Mammary epithelial cell (primary cell): ENCODE measurements around the gene GPR158.

Experiments
- CTCF ChIP-seq, 2 donors: IDR thresholded peaks in 1 of 2; conservative IDR thresholded peaks in 1 of 2; 2 replicates each; pipeline ENCODE4 v1.5.1; 2011 to 2012; ENCODE audit warnings: inconsistent platforms in 2 of 2, low read length in 2 of 2, mild to moderate bottlenecking in 2 of 2, control low read depth in 1 of 2, low read depth in 1 of 2; ENCODE audit not compliant: insufficient read depth in 1 of 2; ENCODE audit errors: extremely low read depth in 1 of 2
- EZH2 ChIP-seq: IDR thresholded peaks from 2 replicates; pipeline ENCODE4 v1.6.1; 2012; ENCODE audit warnings: low read length, inconsistent platforms, borderline replicate concordance

- TF ChIP-seq CTCF (conservative IDR thresholded peaks at IDR 0.05 in 1 of 2, IDR thresholded peaks at IDR 0.05 in 1 of 2; ENCODE audit: extremely low read depth in 1 of 2, insufficient read depth in 1 of 2, low read depth in 1 of 2, low read length in 2 of 2) (no peak), EZH2 (no peak)
Measured at GRCh38 chr10:25232204-25232603, 57.4 kb downstream of the GPR158 start.
